ENCODE results near the gene GLIS1.

Gene GLIS1

GRCh38 chr1:53755874-53756273 lies 16.9 kb upstream of the GLIS1 start:
- TF ChIP-seq, protein P1, sequence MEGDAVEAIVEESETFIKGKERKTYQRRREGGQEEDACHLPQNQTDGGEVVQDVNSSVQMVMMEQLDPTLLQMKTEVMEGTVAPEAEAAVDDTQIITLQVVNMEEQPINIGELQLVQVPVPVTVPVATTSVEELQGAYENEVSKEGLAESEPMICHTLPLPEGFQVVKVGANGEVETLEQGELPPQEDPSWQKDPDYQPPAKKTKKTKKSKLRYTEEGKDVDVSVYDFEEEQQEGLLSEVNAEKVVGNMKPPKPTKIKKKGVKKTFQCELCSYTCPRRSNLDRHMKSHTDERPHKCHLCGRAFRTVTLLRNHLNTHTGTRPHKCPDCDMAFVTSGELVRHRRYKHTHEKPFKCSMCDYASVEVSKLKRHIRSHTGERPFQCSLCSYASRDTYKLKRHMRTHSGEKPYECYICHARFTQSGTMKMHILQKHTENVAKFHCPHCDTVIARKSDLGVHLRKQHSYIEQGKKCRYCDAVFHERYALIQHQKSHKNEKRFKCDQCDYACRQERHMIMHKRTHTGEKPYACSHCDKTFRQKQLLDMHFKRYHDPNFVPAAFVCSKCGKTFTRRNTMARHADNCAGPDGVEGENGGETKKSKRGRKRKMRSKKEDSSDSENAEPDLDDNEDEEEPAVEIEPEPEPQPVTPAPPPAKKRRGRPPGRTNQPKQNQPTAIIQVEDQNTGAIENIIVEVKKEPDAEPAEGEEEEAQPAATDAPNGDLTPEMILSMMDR (conservative IDR thresholded peaks at IDR 0.05; ENCODE audit: low read depth, low read length) = no peak
- no peak overlapping the region for H3K4me3 ChIP-seq (ENCODE audit: low read length)
- no peak for DNase-seq (ENCODE audit: low read depth)

DNA sequence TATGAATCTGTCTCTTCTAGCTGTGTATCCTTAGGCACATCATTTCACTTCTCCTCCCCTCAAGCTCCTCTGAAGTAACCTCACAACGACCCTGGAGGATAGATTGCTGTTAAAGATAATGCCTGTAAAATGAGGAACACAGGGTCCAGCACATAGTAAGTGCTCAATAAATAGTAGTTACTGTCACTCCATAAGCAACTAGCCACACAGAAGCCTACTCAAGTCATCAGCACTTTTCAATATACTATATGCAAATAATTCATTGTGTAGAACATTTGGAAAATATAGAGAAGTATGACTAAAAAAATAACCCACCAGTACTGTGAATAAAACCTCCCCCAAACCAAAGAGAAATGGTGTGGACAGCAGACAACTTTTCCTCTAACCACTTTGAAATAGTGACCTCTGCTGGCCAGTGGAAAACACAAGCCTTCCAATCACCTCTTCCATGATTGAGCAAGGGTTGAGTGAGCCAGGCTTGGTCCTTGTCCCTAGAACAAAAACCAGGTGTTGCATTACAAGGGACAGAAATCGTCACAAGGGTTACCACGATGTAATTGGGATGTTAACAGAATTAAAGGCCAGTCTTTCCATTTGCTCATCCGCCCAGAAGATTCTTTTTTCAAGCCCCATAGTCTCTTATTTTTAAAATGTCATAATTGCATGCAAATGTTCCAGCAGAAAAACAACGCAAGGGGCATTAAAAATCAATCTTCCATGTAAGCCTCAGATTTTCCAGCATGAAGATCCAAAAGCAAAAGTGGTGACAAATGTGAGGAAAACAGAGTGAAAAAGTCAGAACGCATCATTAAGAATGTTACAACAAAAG lies 15.7 kb upstream of the GLIS1 start:
- TF ChIP-seq, protein P1 (conservative IDR thresholded peaks at IDR 0.05; ENCODE audit: low read depth, low read length) = peak; percentile 83
- DNase-seq (ENCODE audit: low read depth) = no peak
- H3K4me3 ChIP-seq (ENCODE audit: low read length) = no peak overlapping the region

- no peak overlapping the region for H3K4me3 ChIP-seq (ENCODE audit: low read length)
- TF ChIP-seq, protein P1 (conservative IDR thresholded peaks at IDR 0.05; ENCODE audit: low read depth, low read length) = no peak
- DNase-seq (ENCODE audit: low read depth) = no peak
Observed at GRCh38 chr1:53752281-53752680, 13.3 kb upstream of the GLIS1 start.

DNA sequence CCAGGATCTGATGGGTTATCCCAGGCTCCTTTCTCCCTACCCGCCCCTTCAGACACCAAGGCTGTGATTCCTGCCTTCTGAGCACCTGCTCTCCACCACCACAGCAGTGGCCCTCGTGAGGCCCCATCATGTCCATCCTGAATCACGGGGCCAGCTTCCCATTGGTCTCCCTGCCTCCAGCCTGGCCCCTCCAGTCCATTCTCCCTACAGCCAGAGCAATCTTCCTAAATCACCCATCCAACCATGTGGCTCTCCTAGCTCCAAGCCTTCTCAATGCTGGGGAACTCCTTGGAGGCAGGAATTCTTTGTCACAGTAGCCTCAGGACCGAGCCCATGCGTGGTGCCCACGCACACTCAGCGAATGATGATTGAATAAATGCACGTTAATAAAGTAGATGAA lies 8.9 kb upstream of the GLIS1 start:
- no peak overlapping the region for H3K4me3 ChIP-seq (ENCODE audit: low read length)
- DNase-seq (ENCODE audit: low read depth) = no peak
- TF ChIP-seq, protein P1 (conservative IDR thresholded peaks at IDR 0.05; ENCODE audit: low read depth, low read length) = no peak

DNA sequence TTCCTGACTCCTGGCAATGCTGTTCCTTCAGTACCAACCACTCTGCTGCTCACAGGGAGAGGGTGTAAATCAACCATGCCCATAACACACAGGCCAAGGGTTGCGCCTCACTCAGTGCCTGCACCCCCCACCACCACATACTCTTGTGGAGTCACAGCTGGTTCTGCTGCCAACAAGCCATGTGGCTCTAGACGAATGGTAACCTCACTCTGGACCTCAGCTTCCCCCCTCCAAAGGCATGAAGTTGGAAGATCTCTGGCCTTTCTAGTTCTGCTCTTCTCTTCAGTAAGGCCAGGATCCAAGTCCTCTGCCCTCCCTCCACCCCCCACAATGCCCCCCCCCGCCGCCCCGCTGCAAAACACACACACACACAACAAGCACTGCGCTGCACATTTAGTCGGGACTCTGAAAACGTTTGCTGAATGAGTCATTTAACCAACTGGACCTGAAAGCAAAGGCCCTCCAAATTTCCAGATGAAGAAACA lies 1.7 kb upstream of the GLIS1 start:
- TF ChIP-seq, protein P1 (conservative IDR thresholded peaks at IDR 0.05; ENCODE audit: low read depth, low read length) = no peak
- no peak for DNase-seq (ENCODE audit: low read depth)
- no peak overlapping the region for H3K4me3 ChIP-seq (ENCODE audit: low read length)

GRCh38 chr1:53738205-53739108 lies 507 bp downstream of the GLIS1 start:
- H3K4me3 ChIP-seq (ENCODE audit: low read length) = peak overlapping the region; percentile 49

More at GRCh38 chr1:53738205-53739108, 507 bp downstream of the GLIS1 start:
- DNase-seq (ENCODE audit: low read depth) = no peak
- TF ChIP-seq, protein P1 (conservative IDR thresholded peaks at IDR 0.05; ENCODE audit: low read depth, low read length) = no peak

All from retinal pigment epithelial cell (primary cell).